ENCODE data around the gene ERVMER34-1. TPM values are rescaled to one million over a fixed set of nuclear protein-coding genes. Genes with fewer than 3 reads are reported as not detected.

ERVMER34-1 gene
- total RNA-seq, 1 donor from 2014 or later = 3.2 TPM

- Mint-ChIP-seq H3K36me3 (ENCODE audit: insufficient read depth) (no peaks in the 10 kb centered on the region), H3K4me3 (ENCODE audit: low read depth) (no peak overlapping the region), H3K9me3 (ENCODE audit: low read depth) (peaks cover 5% of the 10 kb centered on the region), H3K27me3 (peaks cover 8% of the 10 kb centered on the region), H3K4me1 (ENCODE audit: low read depth) (peaks cover 12% of the 10 kb centered on the region), H3K27ac (no peak overlapping the region)
- DNase-seq (ENCODE audit: low spot score, unreplicated experiment) = no peak
- TF ChIP-seq, protein P1, sequence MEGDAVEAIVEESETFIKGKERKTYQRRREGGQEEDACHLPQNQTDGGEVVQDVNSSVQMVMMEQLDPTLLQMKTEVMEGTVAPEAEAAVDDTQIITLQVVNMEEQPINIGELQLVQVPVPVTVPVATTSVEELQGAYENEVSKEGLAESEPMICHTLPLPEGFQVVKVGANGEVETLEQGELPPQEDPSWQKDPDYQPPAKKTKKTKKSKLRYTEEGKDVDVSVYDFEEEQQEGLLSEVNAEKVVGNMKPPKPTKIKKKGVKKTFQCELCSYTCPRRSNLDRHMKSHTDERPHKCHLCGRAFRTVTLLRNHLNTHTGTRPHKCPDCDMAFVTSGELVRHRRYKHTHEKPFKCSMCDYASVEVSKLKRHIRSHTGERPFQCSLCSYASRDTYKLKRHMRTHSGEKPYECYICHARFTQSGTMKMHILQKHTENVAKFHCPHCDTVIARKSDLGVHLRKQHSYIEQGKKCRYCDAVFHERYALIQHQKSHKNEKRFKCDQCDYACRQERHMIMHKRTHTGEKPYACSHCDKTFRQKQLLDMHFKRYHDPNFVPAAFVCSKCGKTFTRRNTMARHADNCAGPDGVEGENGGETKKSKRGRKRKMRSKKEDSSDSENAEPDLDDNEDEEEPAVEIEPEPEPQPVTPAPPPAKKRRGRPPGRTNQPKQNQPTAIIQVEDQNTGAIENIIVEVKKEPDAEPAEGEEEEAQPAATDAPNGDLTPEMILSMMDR (IDR thresholded peaks at IDR 0.05; ENCODE audit: unreplicated experiment) = no peak
These were observed 6.6 kb downstream of the ERVMER34-1 start for GRCh38 chr4:52744588-52744987.

DNA sequence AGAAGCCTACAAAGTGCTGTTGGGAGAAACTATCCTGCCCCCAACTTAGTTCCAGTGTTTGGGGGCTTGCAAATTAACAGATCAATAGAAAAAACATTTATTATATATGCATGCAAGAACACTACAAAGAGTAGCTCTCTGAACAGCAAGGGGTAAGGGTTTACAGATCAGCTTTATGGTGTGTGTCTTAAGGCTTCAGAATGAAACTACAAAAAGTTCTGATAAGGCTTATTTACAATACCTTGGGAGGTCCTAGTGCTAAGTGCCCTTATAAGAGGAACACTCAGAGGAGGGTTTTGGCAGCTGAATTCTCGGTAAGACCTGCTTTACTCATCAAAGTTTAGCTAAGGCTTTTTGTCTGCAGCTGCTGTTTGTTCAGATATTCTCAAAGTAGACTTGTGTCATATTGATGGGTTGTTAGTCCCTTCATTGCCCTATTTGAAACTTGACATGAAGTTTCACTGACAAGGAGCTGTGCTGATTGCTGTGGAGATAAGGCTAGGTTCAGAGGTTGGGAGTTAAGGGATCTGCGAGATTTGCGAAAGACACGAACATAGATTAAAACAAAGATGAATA is 7.7 kb downstream of the ERVMER34-1 start:
- Mint-ChIP-seq H3K27ac (no peak overlapping the region), H3K9me3 (ENCODE audit: low read depth) (peaks cover 7% of the 10 kb centered on the region), H3K4me1 (ENCODE audit: low read depth) (peaks cover 11% of the 10 kb centered on the region), H3K36me3 (ENCODE audit: insufficient read depth) (no peaks in the 10 kb centered on the region), H3K27me3 (peaks cover 4% of the 10 kb centered on the region), H3K4me3 (ENCODE audit: low read depth) (no peak overlapping the region)
- DNase-seq (ENCODE audit: low spot score, unreplicated experiment) = no peak
- TF ChIP-seq, protein P1 (IDR thresholded peaks at IDR 0.05; ENCODE audit: unreplicated experiment) = no peak

- Mint-ChIP-seq H3K4me3 (ENCODE audit: low read depth) (no peak overlapping the region), H3K36me3 (ENCODE audit: insufficient read depth) (no peaks in the 10 kb centered on the region), H3K4me1 (ENCODE audit: low read depth) (no peaks in the 10 kb centered on the region), H3K9me3 (ENCODE audit: low read depth) (no peaks in the 10 kb centered on the region), H3K27me3 (no peaks in the 10 kb centered on the region), H3K27ac (no peak overlapping the region)
- TF ChIP-seq, protein P1 (IDR thresholded peaks at IDR 0.05; ENCODE audit: unreplicated experiment) = no peak
- DNase-seq (ENCODE audit: low spot score, unreplicated experiment) = no peak
These were observed 21.6 kb downstream of the ERVMER34-1 start for GRCh38 chr4:52729586-52729985.

DNA sequence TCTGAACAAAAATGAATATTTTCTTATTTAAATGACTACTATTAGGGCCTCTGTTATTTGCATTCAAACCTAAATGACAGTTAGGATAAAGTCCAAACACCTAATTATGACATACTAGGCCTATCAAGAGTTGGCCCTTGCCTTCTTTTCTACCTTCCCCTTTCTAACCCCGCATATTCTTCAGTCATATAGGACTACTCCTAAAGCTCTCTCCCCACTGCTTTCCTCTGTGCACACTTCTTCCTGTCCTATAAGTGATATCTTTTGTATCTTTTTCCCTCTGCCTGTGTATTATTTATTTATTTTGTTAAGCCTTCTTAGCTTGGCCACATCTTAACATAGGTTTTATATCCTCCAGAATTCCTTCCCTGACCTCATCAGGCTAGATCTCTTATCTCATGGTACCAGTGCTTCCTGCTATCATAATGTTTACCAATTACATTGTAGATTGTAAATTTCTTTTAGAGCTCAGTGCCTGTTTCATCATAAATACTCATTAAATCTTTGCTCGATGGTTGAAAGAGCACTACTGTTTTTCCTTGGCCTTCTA is 22.5 kb downstream of the ERVMER34-1 start:
- TF ChIP-seq, protein P1 (IDR thresholded peaks at IDR 0.05; ENCODE audit: unreplicated experiment) = no peak
- Mint-ChIP-seq H3K9me3 (ENCODE audit: low read depth) (no peaks in the 10 kb centered on the region), H3K27me3 (no peaks in the 10 kb centered on the region), H3K36me3 (ENCODE audit: insufficient read depth) (no peaks in the 10 kb centered on the region), H3K4me3 (ENCODE audit: low read depth) (no peak overlapping the region), H3K27ac (no peak overlapping the region), H3K4me1 (ENCODE audit: low read depth) (no peaks in the 10 kb centered on the region)
- no peak for DNase-seq (ENCODE audit: low spot score, unreplicated experiment)

DNA sequence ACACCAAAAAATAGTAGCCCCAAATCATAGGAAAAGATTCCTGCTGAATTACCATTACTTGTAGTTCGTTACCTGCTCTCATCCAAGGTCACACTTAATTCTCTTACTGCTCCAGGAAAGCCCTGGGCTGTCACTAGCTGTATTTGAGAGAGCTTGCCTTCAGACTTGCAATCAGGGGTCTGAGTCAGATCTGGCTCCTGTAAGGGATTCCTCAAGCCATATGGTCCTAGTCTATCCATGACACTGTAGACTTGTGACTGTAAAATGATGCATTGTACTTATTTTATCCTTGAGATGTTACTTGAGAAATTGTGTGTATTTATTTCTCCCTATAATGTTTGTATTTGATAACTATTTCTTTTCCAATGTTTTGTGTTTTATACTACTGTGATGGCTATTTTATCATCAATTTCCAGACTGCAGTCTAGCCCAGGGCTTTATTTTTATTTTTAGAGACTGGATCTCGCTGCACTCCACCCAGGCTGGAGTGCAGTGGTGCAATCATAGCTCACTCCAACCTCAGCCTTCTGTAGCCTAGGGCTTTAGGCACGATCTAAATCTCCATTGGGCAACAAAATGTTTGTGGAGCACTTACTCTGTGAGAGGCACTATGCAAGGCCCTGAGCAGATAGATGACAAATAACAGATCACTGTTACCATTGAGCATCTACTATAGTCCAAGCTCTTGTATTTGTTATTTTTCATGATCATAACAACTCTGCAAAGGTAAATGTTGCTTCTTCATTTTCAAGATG is 24.2 kb downstream of the ERVMER34-1 start:
- no peak overlapping the region for H3K27ac Mint-ChIP-seq
- no peaks in the 10 kb centered on the region for H3K36me3 Mint-ChIP-seq (ENCODE audit: insufficient read depth)
- no peaks in the 10 kb centered on the region for H3K27me3 Mint-ChIP-seq
- TF ChIP-seq, protein P1 (IDR thresholded peaks at IDR 0.05; ENCODE audit: unreplicated experiment) = no peak
- H3K4me3 Mint-ChIP-seq (ENCODE audit: low read depth) = no peak overlapping the region
- H3K9me3 Mint-ChIP-seq (ENCODE audit: low read depth) = no peaks in the 10 kb centered on the region
- DNase-seq (ENCODE audit: low spot score, unreplicated experiment) = no peak
- H3K4me1 Mint-ChIP-seq (ENCODE audit: low read depth) = peaks cover 4% of the 10 kb centered on the region

Data from progenitor cell of endocrine pancreas (in vitro differentiated cells).